Eye (tissue), 1 donor: ENCODE data around the gene RRAGC.
"Not testable (repeated sequence)": the region's sequence is repeated elsewhere in the genome, so short reads cannot be mapped to it uniquely, and the experiment has no call there.

Source experiments
- DNase-seq: peaks from one replicate; pipeline ENCODE4 v3.0.0-alpha.2; 2015

The RRAGC gene

DNA sequence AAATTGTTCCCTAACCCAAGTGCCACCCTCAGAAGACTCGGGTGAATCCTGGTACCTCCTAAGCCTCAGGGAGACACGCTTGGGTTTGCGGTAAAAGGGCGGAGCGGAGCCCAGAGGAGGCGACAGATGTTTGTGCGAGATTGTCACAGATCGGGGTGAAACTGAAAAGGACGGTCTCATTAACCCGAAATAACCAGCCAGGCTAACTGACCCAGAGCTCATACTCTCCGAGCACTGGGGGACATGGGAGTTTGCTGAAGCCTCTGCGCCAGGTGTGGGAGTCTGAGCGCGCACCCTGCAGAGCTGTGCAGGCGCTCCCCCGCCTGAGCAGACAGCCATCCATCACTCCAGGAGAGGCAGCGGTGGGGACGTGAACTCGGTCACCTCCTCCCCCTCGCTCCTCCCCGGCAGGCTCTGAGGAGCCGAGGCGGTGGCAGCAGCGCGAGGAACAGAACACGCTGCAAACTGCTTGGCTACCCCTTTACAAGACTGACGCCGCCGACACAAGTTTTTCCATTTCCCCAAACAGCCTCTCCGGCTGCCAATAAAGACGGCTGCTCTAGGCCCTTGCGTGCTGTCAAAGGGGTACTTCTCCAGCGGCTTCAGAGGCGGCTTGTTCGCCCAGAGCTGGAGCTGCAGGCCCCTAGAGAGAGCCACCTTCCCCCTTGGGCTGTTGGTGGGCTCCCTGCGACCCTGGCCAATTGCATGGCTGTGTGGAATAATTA, 43.5 kb downstream of the RRAGC start:
- peak; percentile 73 for DNase-seq

DNA sequence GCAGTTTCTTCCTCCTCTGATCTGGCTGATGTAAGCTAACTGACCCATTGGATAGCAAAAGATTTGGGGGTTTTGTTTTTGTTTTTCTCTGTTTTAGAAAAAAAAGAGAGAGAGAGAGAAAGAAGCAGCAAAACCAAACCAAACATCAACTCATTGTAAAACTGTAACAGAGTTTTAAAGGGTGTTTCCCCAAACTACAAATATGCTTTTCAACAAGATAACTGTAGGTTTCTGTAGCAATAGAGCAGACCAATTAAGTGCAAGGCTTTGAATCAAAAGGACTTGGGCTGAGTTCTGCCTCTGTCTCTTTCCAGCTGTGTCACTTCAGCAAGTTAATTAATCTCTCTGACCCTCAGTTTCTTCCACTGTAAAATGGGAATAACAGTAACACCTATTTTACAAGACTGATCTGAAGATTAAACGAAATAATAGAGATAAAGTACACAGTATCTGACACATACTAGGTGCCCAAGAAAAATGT, 44.5 kb downstream of the RRAGC start:
- peak; percentile 8 for DNase-seq

DNA sequence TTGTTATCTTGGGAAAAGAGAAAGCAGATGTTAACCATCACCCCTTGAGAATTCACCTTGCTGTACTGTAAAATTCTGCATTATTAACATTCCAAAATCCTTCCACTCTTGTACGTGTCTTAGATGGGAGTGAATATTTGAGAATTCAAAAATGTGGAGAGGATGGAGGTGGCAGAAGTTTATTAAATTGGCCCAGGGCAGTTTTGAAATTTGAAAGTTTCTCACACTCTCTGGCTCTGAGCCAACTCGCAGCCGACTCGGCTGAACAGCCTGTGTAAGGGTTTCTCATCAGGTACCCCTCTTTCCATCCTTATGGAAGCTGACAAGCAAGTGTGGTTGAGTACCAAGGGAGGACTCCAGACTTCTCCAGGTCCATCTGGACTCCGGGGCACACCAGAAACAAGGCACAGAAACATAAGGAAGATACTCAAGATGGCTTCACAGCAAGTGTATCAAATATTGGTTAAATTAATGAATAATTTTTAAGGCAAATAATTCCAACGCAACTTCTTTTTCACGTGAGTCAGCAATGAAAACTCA, 45.1 kb downstream of the RRAGC start:
- no peak for DNase-seq

DNA sequence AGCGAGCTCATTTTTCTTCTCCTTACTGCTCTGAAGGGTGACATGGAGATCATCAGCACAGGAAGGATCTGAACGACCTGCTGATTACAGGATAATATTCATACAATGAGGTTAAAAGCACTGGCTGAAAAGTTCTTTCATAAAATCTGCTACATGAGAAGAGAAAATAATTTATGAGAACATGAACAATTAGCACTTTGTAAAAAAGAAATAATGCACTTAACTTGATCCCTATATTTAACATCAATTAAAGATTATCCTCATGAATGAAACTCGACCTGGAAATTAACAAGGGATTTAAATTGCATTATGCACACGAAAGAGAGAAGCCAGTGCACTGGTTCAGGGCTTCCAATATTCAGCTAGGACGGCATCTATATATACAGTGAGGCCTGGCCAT, 46.6 kb downstream of the RRAGC start:
- no peak for DNase-seq

DNA sequence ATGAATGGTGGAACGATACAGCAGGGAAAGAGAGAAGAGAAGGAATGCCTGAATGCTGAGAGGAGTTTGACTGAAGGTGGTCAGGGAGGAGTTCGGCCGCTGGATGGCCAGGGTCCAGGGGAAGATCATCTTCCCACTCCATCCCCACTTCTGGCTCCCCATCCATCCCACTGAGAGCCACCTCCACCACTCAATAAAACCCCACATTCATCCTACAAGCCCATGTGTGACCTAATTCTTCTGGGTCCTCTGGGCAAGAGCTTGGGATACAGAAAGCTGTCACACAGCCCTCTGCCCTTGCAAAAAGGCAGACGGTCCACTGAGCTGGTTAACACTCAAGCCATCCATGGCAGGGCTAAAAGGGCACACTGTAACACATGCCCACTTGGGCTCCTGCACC, 48.1 kb downstream of the RRAGC start:
- not testable (repeated sequence) for DNase-seq

DNA sequence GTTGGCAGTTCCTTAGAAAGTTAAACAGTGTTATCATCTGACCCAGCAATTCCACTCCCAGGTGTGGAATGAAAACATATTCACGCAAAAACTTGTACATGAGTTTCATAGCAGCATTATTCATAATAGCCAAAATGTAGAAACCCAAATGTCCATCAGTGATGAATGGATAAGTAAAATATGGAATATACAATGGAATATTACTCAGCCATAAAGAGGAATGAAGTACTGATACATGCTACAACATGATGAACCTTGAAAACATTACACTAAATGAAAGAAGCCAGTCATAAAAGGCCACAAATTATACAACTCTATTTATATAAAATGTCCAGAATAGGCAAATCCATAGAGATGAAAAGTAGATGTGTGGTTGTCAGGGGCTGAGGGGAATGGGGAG, 53.5 kb downstream of the RRAGC start:
- DNase-seq: no peak

DNA sequence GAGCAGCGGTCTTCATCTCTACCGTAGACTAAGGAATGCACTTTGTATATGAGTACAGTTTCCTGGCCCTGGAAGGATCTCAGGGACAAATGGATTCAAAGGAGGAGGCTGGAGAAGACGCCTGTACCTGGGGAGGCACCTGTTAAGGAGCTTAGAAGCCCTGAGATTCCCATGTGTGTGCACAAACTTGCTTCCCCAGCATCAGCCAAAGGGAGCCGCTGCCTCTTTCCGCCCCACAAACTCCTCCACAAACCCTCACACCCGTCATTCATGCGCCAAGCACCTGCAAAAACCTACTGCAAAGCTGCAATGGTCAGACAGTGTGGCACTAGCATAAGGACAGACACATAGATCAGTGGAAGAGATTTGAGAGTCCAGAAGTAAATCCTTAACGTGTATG, 54.5 kb downstream of the RRAGC start:
- DNase-seq: no peak

DNA sequence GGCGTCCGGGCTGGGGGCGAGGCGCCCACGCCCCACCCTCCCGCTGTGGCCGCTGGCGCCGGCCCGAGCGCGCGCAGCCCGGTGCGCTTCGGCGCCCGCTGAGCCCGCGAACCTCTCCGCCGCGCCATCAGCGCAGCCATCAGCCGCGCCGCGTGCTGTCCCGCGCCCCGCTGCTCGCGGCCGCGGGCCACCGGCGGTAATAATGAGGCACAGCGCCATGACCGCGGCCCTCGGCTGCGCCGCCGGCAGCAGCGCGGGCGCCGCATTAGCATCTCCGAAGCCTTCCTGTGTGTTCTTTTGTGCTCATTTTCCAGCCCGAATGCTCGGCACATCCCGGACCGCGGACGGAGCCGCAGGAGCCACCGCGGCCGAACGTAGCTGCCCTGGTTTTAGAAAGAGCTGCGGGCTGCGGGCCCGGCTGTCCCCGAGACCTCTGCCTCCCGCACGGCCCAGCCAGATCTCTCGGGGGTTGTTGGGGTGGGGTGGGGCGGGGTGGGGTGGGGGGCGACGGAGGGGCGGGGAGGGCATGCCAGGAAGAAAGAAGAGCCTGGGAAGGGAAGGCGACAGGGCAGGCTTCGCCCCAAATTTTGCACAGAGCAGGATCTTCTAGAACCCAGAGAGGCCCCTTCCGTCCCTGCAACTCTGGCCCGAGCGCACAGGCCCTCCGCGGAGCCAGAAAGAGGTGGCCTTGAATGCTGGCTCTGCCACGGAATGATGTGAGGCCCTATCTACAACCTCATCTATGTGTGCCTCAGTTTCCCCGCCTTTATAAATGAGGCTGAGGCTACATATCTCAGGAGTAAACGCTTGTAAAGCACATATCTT, 55.3 kb downstream of the RRAGC start:
- peak; percentile 67 for DNase-seq

DNA sequence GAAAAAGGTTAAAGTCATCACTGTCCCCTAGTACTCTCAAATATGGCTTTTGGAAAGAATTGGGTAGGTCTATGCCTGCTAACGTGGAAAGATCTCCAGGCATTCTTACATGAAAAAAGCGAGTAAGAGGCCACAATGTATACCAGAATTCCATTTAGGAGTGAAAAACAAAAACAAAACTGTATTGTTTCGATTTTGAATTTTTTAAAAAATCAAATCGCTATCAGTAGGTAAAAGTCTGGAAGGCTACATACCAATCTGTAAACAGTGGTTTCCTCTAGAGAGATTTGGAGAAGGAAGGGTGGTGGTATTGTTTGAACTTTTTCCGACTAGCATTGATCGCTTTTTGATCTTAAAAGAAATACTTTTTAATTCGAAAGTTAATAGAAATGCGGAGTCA, 55.9 kb downstream of the RRAGC start:
- DNase-seq: no peak

DNA sequence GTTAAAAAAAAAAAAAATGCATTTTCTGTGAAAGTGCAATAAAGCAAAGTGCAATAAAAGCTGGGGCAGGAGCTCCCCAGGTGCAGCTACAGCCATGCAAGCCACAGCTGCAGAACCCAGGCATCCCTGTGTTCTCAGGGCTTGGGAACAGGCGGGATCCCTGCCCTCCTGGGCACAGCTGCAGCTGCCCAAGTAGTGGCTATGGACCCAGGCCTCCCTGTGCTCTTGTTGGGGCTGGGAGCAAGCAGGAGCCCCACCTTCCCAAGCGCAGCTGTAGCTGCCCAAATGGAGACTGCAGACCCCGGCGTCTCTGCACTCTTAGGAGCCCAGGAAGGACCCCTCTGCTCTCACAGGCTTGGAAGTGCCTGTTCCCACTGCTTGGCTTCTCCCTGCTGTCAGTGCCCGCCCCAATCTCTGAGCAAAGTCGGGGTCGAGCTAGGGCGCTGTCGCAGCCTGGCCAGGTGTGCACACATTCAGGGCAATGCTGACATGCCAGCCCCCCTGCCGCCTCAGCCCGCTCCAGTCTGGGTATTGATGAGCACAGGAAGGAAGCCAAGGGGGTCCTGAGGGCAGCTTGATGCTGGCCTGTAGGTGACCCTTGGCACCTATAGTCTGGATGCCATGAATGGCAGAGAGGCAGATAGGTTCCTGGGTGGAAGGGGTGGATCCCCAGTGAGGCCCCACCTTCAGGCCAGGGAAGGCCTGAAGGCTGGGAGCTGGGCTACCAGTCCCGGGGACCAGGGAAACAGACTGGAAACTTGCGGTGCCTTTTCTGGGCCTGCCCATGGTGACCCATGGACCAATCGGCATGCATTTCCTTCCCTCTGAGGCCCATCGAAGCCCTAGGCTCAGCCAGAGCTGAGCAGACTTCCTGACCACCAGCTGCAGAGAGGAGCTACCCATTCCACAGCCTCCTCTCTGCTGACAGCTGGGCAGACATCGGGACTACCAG, 58.6 kb downstream of the RRAGC start:
- no peak for DNase-seq

DNA sequence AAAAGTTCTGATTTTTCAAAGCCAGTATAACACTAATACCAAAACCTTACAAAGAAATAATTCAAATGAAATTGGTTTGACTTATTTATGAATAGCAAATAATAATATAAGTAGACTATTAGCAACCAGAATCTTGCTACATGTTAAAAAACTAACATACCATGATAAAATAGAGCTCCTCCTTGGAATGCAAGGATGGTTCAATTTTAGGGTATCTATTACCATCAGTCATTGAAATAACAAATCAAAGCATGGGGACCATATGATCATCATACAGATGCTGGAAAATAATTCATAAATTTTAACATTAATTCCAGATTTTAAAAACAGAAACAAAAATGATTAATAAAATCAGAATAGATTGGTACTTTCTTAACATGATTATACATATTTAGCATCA, 66.3 kb downstream of the RRAGC start:
- no peak for DNase-seq

DNA sequence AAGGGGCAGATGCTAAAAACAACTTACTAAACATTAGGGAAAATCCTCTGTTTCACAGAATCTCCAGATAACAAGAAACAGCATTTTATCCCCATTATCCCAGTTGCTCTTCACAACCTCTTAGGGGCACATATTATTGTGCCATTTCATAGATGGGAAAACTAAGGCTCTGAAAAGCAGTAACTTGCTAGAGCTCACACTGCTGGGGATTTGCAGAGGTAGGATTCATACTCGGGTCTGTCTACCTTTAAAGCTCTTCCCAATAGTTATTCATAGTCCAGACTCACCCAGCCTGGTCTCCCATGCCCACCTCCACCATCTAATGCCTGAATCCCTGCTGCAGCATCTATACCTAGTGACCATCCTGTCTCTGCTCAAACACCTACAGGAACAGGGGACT, 67.7 kb downstream of the RRAGC start:
- DNase-seq: no peak

DNA sequence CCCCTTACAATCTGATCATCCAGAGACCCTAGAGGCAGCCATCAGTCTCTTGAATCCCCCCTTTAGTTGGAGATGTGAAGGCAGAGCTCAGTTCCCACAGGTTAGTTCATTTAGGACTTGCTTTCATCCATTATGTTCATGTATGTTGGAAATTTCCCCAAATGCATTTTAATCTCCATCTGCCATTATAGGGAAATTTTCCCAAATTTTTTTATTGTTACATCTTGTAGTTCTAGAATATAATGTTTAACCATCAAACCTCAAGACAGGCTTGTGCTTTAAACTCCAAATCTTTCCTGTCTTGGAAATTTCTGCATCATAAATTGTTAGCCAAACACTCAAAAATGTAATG, 68.4 kb downstream of the RRAGC start:
- DNase-seq: no peak

DNA sequence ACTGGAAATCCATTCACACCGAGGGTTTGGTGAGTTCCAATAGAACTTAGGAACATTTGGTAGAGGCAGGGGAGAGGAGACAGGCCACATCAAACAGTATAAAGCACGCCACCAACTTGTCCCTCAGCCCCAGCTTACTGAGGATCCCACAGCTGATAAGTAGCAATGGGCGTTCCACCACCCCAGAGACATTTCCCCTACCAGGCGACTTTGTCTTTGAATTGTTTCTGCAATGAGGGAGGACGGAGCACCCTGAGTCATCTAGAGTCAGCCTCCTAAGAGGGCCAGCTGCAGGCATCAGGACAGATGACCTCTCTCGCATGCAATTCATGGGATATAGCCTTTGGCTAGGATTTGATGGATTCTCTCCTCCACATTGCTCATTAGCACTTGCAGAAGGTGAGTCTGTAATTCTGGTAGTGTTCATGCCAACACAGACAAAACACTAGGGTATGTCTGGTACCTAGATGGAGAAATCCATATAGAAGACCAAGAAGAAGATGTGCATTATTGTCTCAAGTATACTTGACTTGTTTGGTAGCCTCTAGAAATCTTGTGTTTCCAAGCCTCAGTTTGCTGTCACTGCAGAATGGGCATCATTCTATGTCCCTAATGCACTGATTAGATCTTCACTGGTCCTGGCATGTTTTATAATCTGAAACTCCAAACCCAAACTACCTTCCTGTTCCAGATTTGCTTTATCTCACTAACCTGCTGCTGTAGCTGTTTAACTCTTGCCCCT, 69.0 kb downstream of the RRAGC start:
- no peak for DNase-seq

DNA sequence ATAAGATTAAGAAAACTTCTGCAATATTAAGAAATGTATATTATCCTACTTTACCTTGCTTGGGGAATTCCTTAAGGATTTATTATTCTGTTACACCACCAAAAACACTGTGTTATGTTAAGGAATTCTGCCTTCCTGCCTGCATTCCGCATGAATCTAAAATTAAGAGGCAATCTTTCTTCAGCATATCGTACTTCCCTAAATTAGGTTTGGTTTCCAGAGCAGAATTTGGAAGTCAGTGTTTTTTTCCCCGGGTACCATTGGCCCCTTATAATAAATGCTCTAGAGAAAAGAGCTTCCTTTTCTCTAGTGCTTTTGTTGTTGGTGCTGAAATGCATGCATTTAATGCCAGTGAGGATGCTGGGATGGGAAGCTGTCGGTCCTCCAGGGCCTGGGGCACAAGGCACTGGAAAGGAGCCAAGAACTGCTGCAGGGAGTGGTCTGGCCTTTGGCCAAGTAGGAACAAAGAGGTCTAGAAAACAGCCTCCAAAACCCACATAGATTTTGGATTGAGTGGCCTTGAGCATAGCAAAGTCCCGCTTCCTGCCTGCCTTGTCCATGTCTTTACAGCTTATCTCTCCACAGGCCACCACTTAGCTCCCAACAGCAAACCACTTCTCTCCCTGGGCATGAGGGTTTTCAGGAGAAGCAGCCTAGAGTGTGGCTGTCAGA, 69.9 kb downstream of the RRAGC start:
- peak; percentile 62 for DNase-seq

DNA sequence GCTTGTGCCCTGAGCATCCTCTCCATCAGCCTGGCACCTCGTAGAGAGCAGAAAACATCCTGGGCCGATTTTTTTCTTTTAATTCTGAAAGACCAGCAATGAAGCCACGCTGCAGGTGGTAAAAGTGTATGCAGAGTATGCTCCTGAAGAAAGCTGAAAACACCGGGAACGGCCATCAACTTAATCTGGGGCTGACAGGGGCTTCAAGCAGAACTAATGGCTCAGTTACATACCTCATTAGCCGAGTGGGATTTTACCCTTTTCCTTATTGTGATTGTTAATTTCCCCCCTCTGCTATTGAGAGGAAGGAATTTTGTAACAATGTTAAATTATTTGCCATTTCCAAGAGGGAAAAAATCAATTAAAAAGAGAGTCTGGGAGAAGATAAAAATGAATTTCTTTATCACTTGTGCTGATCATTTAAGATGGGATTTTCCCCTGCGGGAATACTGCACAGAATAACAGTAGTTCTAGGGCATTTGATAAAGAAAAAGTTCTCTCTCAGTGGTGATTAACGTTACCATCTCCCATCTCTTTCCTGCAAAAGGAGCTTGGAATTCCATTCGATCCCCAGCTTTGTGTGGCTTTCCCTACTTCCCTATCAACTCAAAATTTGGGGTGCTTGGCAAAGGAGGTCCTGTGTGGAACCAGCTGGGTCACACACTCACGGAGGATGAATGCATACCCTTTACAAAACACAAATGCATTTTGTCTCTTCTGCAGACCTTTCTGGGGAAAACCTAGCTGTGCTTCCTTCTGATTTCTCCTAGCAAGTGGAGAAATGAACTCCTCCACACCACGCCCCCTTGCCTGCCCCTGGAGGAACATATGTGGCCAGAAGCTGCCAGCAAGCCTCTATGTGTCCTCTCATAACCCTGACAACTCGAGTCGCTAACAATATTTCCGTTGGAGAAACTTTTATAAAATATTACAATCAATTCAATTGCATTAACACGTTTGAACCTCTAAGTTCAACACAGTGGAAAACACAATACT, 70.9 kb downstream of the RRAGC start:
- peak; percentile 59 for DNase-seq
